HepG2 (cell line): ENCODE data around the gene PEA15. TPM values are rescaled to one million over a fixed set of nuclear protein-coding genes. Genes with fewer than 3 reads are reported as not detected.

ENCODE experiments used
- DNMT3B ChIP-seq: conservative IDR thresholded peaks from 2 replicates; pipeline ENCODE4 v1.6.1; 2016; ENCODE audit warnings: missing biosample characterization, control low read depth
- FOSL2 ChIP-seq: sonication (generic); formaldehyde crosslinking; IDR thresholded peaks from 2 replicates; pipeline ENCODE4 v1.4.0; 2020; ENCODE audit warnings: missing genetic modification reagents
- MTF1 ChIP-seq: sonication (generic); formaldehyde crosslinking; IDR thresholded peaks from 2 replicates; pipeline ENCODE4 v1.5.0; 2020; ENCODE audit warnings: missing genetic modification reagents
- NPAS2 ChIP-seq: sonication (generic); formaldehyde crosslinking; IDR thresholded peaks from 2 replicates; pipeline ENCODE4 v1.8.0; 2022; ENCODE audit warnings: mild to moderate bottlenecking, missing genetic modification reagents, borderline replicate concordance
- POLR2AphosphoS5 ChIP-seq: IDR thresholded peaks from 2 replicates; pipeline ENCODE4 v1.6.1; 2012; ENCODE audit warnings: low read depth, low read length
- RBM39 ChIP-seq: fragments of 200-400 bp; formaldehyde crosslinking; IDR thresholded peaks from one replicate; pipeline ENCODE4 v1.6.1; 2018; ENCODE audit warnings: antibody characterized with exemption, mild to moderate bottlenecking, low read depth, low read length; ENCODE audit not compliant: poor library complexity, severe bottlenecking
- SATB2 ChIP-seq: sonication (generic); formaldehyde crosslinking; IDR thresholded peaks from 2 replicates; pipeline ENCODE4 v1.5.0; 2020; ENCODE audit warnings: missing genetic modification reagents
- SMAD3 ChIP-seq: sonication (generic); formaldehyde crosslinking; IDR thresholded peaks from 2 replicates; pipeline ENCODE4 v1.4.0; 2020; ENCODE audit warnings: missing genetic modification reagents
- ZFP62 ChIP-seq: sonication (generic); formaldehyde crosslinking; IDR thresholded peaks from 2 replicates; pipeline ENCODE4 v1.4.0; 2020; ENCODE audit warnings: missing genetic modification reagents
- ZNF138 ChIP-seq: sonication (generic); formaldehyde crosslinking; IDR thresholded peaks from 2 replicates; pipeline ENCODE4 v1.5.0; 2020; ENCODE audit warnings: mild to moderate bottlenecking, low read depth, missing genetic modification reagents
- ZNF30 ChIP-seq: sonication (generic); formaldehyde crosslinking; IDR thresholded peaks from 2 replicates; pipeline ENCODE4 v1.5.0; 2020; ENCODE audit warnings: mild to moderate bottlenecking, missing genetic modification reagents
- ZNF546 ChIP-seq: sonication (generic); formaldehyde crosslinking; conservative IDR thresholded peaks from 2 replicates; pipeline ENCODE4 v1.8.1; 2023; ENCODE audit warnings: mild to moderate bottlenecking, missing genetic modification reagents
- polyA plus RNA-seq, 8 experiments: library from polyadenylated mRNA; depleted of rRNA in 3 of 8; stranded (reverse) in 7 of 8; unstranded in 1 of 8; fragments of >200 nt; fragmentation: Illumina TruSeq in 4 of 8; extraction: Trizol in 4 of 8; gene quantifications; 2 replicates each; pipeline versions ENCODE4 v1.2.1 to v1.2.3, GENCODE V29; 2011 to 2016; ENCODE audit warnings: low read depth in 4 of 8, missing spikeins in 1 of 8, mixed read lengths in 1 of 8; ENCODE audit not compliant: insufficient read depth in 1 of 8
- total RNA-seq, 5 experiments: library from RNA; depleted of rRNA; stranded (reverse); fragments of >200 nt; fragmentation: Illumina TruSeq; extraction: Trizol; gene quantifications; 2 replicates each; pipeline ENCODE4 v1.2.3, GENCODE V29; 2016; ENCODE audit warnings: low read depth in 1 of 5
- TF ChIP-seq, protein P1 (sequence below): sonication (generic); formaldehyde crosslinking; IDR thresholded peaks from one replicate; pipeline ENCODE4 v1.5.1; 2020; ENCODE audit warnings: mild to moderate bottlenecking, missing genetic modification reagents; ENCODE audit errors: not compliant biosample characterization
- TF ChIP-seq, protein P2 (sequence below): sonication (generic); formaldehyde crosslinking; IDR thresholded peaks from 2 replicates; pipeline ENCODE4 v1.4.0; 2020; ENCODE audit warnings: missing genetic modification reagents, borderline replicate concordance
- TF ChIP-seq, protein P3 (sequence below): sonication (generic); formaldehyde crosslinking; IDR thresholded peaks from 2 replicates; pipeline ENCODE4 v1.5.1; 2020; ENCODE audit warnings: missing genetic modification reagents, mild to moderate bottlenecking, borderline replicate concordance

The PEA15 gene
- total and polyA plus RNA-seq, 2 of the 13 experiments (the other 11 are each of a cell fraction or from before 2014, with no cell fraction given) = 12.1 to 35.2 TPM

DNA sequence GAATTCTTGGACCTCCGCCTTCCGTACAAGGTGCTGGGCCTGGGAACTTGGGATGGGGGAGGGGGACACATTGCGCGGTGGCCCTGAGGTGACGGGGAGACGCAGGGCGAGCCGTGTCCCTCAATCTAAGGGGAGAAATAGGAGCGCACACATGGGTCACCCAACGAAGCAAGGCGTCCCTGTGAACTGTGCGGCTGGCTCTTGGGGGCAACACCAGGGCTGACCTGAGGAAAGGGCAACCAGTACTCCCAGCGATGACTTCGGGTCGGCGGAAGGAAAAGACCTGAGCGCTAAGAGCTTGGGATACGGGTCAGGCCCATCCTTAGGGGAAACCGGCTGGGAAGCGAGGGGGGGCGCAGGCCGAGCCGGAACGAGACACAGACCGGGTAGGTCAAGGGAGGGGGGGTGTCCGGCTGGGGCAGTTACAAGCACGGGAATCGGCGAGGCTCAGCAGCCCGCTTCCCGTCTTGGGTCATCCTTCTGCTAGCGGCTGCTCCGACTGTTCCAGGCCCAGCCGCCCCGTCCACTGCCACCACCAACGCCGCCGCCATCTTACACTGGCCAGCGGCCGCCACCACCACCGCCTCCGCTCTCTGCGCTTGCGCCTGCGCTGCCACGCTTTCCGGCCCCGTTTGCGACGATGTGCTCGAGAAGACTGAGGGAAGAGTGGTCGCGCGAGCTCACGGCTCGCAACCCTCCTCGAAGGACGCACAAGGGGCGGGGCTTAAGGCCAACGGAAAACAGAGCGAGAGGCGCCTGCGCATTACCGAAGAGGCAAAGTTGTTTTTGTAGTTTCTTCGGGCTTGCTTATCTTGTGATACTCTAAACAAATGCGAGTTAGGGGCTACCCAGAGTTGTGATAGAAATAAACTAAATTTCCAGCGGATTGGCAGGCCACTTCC lies 57.0 kb downstream of the PEA15 start, which contains the start of gene DCAF8 (continued):
- TF ChIP-seq, protein P1, sequence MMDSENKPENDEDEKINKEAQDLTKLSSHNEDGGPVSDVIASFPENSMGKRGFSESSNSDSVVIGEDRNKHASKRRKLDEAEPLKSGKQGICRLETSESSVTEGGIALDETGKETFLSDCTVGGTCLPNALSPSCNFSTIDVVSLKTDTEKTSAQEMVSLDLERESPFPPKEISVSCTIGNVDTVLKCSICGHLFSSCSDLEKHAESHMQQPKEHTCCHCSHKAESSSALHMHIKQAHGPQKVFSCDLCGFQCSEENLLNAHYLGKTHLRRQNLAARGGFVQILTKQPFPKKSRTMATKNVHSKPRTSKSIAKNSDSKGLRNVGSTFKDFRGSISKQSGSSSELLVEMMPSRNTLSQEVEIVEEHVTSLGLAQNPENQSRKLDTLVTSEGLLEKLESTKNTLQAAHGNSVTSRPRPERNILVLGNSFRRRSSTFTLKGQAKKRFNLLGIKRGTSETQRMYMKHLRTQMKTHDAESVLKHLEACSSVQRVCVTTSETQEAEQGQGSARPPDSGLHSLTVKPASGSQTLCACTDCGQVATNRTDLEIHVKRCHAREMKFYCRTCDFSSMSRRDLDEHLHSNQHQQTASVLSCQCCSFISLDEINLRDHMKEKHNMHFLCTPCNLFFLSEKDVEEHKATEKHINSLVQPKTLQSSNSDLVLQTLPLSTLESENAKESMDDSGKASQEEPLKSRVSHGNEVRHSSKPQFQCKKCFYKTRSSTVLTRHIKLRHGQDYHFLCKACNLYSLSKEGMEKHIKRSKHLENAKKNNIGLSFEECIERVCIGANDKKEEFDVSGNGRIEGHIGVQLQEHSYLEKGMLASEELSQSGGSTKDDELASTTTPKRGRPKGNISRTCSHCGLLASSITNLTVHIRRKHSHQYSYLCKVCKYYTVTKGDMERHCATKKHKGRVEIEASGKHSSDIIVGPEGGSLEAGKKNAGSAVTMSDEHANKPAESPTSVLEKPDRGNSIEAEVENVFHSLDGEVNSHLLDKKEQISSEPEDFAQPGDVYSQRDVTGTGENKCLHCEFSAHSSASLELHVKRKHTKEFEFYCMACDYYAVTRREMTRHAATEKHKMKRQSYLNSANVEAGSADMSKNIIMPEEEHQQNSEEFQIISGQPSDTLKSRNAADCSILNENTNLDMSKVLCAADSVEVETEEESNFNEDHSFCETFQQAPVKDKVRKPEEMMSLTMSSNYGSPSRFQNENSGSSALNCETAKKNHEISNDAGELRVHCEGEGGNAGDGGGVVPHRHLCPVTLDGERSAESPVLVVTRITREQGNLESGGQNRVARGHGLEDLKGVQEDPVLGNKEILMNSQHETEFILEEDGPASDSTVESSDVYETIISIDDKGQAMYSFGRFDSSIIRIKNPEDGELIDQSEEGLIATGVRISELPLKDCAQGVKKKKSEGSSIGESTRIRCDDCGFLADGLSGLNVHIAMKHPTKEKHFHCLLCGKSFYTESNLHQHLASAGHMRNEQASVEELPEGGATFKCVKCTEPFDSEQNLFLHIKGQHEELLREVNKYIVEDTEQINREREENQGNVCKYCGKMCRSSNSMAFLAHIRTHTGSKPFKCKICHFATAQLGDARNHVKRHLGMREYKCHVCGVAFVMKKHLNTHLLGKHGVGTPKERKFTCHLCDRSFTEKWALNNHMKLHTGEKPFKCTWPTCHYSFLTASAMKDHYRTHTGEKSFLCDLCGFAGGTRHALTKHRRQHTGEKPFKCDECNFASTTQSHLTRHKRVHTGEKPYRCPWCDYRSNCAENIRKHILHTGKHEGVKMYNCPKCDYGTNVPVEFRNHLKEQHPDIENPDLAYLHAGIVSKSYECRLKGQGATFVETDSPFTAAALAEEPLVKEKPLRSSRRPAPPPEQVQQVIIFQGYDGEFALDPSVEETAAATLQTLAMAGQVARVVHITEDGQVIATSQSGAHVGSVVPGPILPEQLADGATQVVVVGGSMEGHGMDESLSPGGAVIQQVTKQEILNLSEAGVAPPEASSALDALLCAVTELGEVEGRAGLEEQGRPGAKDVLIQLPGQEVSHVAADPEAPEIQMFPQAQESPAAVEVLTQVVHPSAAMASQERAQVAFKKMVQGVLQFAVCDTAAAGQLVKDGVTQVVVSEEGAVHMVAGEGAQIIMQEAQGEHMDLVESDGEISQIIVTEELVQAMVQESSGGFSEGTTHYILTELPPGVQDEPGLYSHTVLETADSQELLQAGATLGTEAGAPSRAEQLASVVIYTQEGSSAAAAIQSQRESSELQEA = peak; percentile 63
- peak; percentile 89 for TF ChIP-seq ZNF30 (CRISPR knock-in tag)
- no peak for TF ChIP-seq MTF1 (CRISPR knock-in tag)
- TF ChIP-seq ZFP62 (CRISPR knock-in tag) = no peak
- peak; percentile 25 for TF ChIP-seq FOSL2 (CRISPR knock-in tag)
- TF ChIP-seq POLR2AphosphoS5 = peak; percentile 94
- no peak for TF ChIP-seq DNMT3B (CRISPR knock-in tag)
- TF ChIP-seq SMAD3 (CRISPR knock-in tag) = no peak
- TF ChIP-seq ZNF138 = no peak
- TF ChIP-seq NPAS2 (CRISPR knock-in tag) = no peak
- peak; percentile 75; the same call in 1 of the 2 replicates for TF ChIP-seq ZNF546 (CRISPR knock-in tag)
- TF ChIP-seq, protein P2, sequence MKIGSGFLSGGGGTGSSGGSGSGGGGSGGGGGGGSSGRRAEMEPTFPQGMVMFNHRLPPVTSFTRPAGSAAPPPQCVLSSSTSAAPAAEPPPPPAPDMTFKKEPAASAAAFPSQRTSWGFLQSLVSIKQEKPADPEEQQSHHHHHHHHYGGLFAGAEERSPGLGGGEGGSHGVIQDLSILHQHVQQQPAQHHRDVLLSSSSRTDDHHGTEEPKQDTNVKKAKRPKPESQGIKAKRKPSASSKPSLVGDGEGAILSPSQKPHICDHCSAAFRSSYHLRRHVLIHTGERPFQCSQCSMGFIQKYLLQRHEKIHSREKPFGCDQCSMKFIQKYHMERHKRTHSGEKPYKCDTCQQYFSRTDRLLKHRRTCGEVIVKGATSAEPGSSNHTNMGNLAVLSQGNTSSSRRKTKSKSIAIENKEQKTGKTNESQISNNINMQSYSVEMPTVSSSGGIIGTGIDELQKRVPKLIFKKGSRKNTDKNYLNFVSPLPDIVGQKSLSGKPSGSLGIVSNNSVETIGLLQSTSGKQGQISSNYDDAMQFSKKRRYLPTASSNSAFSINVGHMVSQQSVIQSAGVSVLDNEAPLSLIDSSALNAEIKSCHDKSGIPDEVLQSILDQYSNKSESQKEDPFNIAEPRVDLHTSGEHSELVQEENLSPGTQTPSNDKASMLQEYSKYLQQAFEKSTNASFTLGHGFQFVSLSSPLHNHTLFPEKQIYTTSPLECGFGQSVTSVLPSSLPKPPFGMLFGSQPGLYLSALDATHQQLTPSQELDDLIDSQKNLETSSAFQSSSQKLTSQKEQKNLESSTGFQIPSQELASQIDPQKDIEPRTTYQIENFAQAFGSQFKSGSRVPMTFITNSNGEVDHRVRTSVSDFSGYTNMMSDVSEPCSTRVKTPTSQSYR = peak; percentile 87; the same call in 1 of the 2 replicates
- TF ChIP-seq, protein P3, sequence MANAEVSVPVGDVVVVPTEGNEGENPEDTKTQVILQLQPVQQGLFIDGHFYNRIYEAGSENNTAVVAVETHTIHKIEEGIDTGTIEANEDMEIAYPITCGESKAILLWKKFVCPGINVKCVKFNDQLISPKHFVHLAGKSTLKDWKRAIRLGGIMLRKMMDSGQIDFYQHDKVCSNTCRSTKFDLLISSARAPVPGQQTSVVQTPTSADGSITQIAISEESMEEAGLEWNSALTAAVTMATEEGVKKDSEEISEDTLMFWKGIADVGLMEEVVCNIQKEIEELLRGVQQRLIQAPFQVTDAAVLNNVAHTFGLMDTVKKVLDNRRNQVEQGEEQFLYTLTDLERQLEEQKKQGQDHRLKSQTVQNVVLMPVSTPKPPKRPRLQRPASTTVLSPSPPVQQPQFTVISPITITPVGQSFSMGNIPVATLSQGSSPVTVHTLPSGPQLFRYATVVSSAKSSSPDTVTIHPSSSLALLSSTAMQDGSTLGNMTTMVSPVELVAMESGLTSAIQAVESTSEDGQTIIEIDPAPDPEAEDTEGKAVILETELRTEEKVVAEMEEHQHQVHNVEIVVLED (CRISPR knock-in tag) = peak; percentile 94
- TF ChIP-seq SATB2 (CRISPR knock-in tag) = no peak
- peak; percentile 79 for TF ChIP-seq RBM39
